Liver (tissue), 3 donors: ENCODE results near the gene SGCD.

ENCODE experiments used
- CTCF ChIP-seq: fragments of 150-350 bp; IDR thresholded peaks from 2 replicates; pipeline ENCODE4 v1.5.1; 2017; ENCODE audit warnings: improper control_type of control experiment, low read depth, low read length; ENCODE audit not compliant: missing input control
- GABPA ChIP-seq, 2 donors: IDR thresholded peaks in 1 of 2; conservative IDR thresholded peaks in 1 of 2; 2 replicates each; pipeline ENCODE4 v1.6.1; 2016; ENCODE audit warnings: antibody characterized with exemption in 2 of 2, mild to moderate bottlenecking in 1 of 2, moderate library complexity in 1 of 2
- HNF4G ChIP-seq: IDR thresholded peaks from 2 replicates; pipeline ENCODE4 v1.6.1; 2016; ENCODE audit warnings: antibody characterized with exemption
- JUND ChIP-seq, 2 donors: IDR thresholded peaks; 2 replicates each; pipeline ENCODE4 v1.6.1; 2016; ENCODE audit warnings: antibody characterized with exemption in 2 of 2
- MAX ChIP-seq: IDR thresholded peaks from 2 replicates; pipeline ENCODE4 v1.6.1; 2016; ENCODE audit warnings: antibody characterized with exemption
- REST ChIP-seq: IDR thresholded peaks from 2 replicates; pipeline ENCODE4 v1.6.1; 2016; ENCODE audit warnings: antibody characterized with exemption, mild to moderate bottlenecking
- SP1 ChIP-seq: IDR thresholded peaks from 2 replicates; pipeline ENCODE4 v1.6.1; 2018; ENCODE audit warnings: antibody characterized with exemption, mild to moderate bottlenecking
- TAF1 ChIP-seq: conservative IDR thresholded peaks from 2 replicates; pipeline ENCODE4 v1.6.1; 2016; ENCODE audit warnings: antibody characterized with exemption, mild to moderate bottlenecking
- YY1 ChIP-seq: IDR thresholded peaks from 2 replicates; pipeline ENCODE4 v1.6.1; 2016; ENCODE audit warnings: antibody characterized with exemption, mild to moderate bottlenecking
- donor health status: healthy.
- donor health status: healthy.

- no peak for TF ChIP-seq REST
- no peak for TF ChIP-seq CTCF
- no peak for TF ChIP-seq SP1
- no peak for TF ChIP-seq MAX
- TF ChIP-seq JUND (IDR thresholded peaks at IDR 0.05) = no peak
- no peak for TF ChIP-seq YY1
- TF ChIP-seq GABPA (IDR thresholded peaks at IDR 0.05 in 1 of 2, conservative IDR thresholded peaks at IDR 0.05 in 1 of 2) = no peak
- no peak for TF ChIP-seq TAF1
- no peak for TF ChIP-seq HNF4G
Measured at GRCh38 chr5:156482818-156483217, 155.9 kb downstream of the SGCD start.
